A204.1 (cell line): Measurements from ENCODE around the gene TFAM.

Experiments
- FAIRE-seq: peaks from 2 replicates; lab custom pipeline; 2012; peaks lifted over from hg19 to GRCh38; lab: Jason Lieb, UNC

TFAM gene

GRCh38 chr10:58384999-58385783, at the start of gene TFAM:
Gene TFAM, plus strand, starts transcription at chr10:58385410. Its CDS starts 138 bp downstream, at chr10:58385548.
- FAIRE-seq: no peak

GRCh38 chr10:58336242-58336641, 49.0 kb upstream of the TFAM start:
- FAIRE-seq: no peak

GRCh38 chr10:58341422-58341821, 43.8 kb upstream of the TFAM start:
- no peak for FAIRE-seq

GRCh38 chr10:58341947-58342346, 43.3 kb upstream of the TFAM start:
- FAIRE-seq: no peak

GRCh38 chr10:58347967-58348366, 37.2 kb upstream of the TFAM start:
- no peak for FAIRE-seq

GRCh38 chr10:58348571-58349033, 36.6 kb upstream of the TFAM start:
- FAIRE-seq: no peak

- FAIRE-seq: no peak
Measured at GRCh38 chr10:58350023-58350422, 35.2 kb upstream of the TFAM start.

- peak; percentile 68 for FAIRE-seq
Measured at GRCh38 chr10:58350619-58351323, 34.4 kb upstream of the TFAM start.

- FAIRE-seq: no peak
Measured at GRCh38 chr10:58351616-58352578, 33.3 kb upstream of the TFAM start.

- FAIRE-seq: no peak
Measured at GRCh38 chr10:58352956-58353610, 32.1 kb upstream of the TFAM start.

GRCh38 chr10:58356756-58357155, 28.5 kb upstream of the TFAM start:
- FAIRE-seq: no peak

- FAIRE-seq: no peak
Measured at GRCh38 chr10:58358314-58358933, 26.8 kb upstream of the TFAM start.

- FAIRE-seq: no peak
Measured at GRCh38 chr10:58358947-58359346, 26.3 kb upstream of the TFAM start.

GRCh38 chr10:58359541-58359940, 25.7 kb upstream of the TFAM start:
- no peak for FAIRE-seq

GRCh38 chr10:58360412-58361004, 24.7 kb upstream of the TFAM start:
- no peak for FAIRE-seq

GRCh38 chr10:58361353-58361752, 23.9 kb upstream of the TFAM start:
- FAIRE-seq: no peak

GRCh38 chr10:58362027-58362789, 23.0 kb upstream of the TFAM start:
- peak; percentile 78 for FAIRE-seq

- no peak for FAIRE-seq
Measured at GRCh38 chr10:58367069-58367468, 18.1 kb upstream of the TFAM start.

- FAIRE-seq: no peak
Measured at GRCh38 chr10:58371473-58371872, 13.7 kb upstream of the TFAM start.
